Lower leg skin (tissue), 4 donors: Measurements from ENCODE around the gene GAB1. TPM values are rescaled to one million over a fixed set of nuclear protein-coding genes. Genes with fewer than 3 reads are reported as not detected.

Experiments
- DNase-seq, 2 donors: peaks; one replicate each; pipeline ENCODE4 v3.0.0-alpha.2; 2019; ENCODE audit warnings: low spot score in 2 of 2
- H3K4me3 ChIP-seq: fragments of 200-600 bp; sonication (generic); 2 replicates; pipeline ENCODE4 v1.5.1; 2017; ENCODE audit warnings: mild to moderate bottlenecking, low read depth; ENCODE audit not compliant: poor library complexity, severe bottlenecking
- CTCF ChIP-seq, 3 donors: fragments of 450-650 bp; IDR thresholded peaks; one replicate each; pipeline ENCODE4 v1.5.1; 2016; ENCODE audit warnings: antibody characterized with exemption in 3 of 3, mild to moderate bottlenecking in 3 of 3, moderate library complexity in 2 of 3
- POLR2A ChIP-seq, 2 donors: fragments of 450-650 bp; IDR thresholded peaks; one replicate each; pipeline ENCODE4 v1.6.1; 2016 to 2017; ENCODE audit warnings: antibody characterized with exemption in 2 of 2, mild to moderate bottlenecking in 1 of 2, moderate library complexity in 1 of 2
- WGBS, 2 donors: methylation state at CpG; one replicate each; pipeline ENCODE4 v1.1.5; 2018; 5-methylcytosine and 5-hydroxymethylcytosine counted together
- intact Hi-C: fragments of 100-400 bp; cut with DNase I; formaldehyde crosslinking; loops from one replicate; pipeline ENCODE4 v1.15.0; 2023; ENCODE audit warnings: low total_unique reads
- total RNA-seq, 4 donors: library from RNA; depleted of rRNA; stranded (reverse); fragments of >200 nt; gene quantifications; one replicate each; pipeline ENCODE4 v1.1.0, GENCODE V29; 2016

GAB1 gene
- total RNA-seq, 4 donors from 2014 or later: 25.7 to 42.9 (median 37.3) TPM

- no peak overlapping the region for H3K4me3 ChIP-seq
- 69 to 71% methylated on average over 3 of the region's 3 CpGs for WGBS, 2 donors
- intact Hi-C loops: no loop called here
- no peak for DNase-seq
- no peak for TF ChIP-seq CTCF (IDR thresholded peaks at IDR 0.05)
- TF ChIP-seq POLR2A (IDR thresholded peaks at IDR 0.05): no peak
Observed at GRCh38 chr4:143405075-143405730, 68.5 kb downstream of the GAB1 start.

GRCh38 chr4:143406523-143406922, 69.8 kb downstream of the GAB1 start:
- WGBS, 2 donors: 20 to 30% methylated on average over 3 of the region's 3 CpGs
- TF ChIP-seq POLR2A (IDR thresholded peaks at IDR 0.05) (no peak), CTCF (IDR thresholded peaks at IDR 0.05) (no peak)
- DNase-seq: peak in 1 of 2 donors; percentile 68
- intact Hi-C loops: no loop called here
- H3K4me3 ChIP-seq: no peak overlapping the region

GRCh38 chr4:143407474-143407873, 70.8 kb downstream of the GAB1 start:
- 58 to 59% methylated on average over 3 of the region's 3 CpGs for WGBS, 2 donors
- intact Hi-C loops: no loop called here
- no peak for TF ChIP-seq CTCF (IDR thresholded peaks at IDR 0.05)
- TF ChIP-seq POLR2A (IDR thresholded peaks at IDR 0.05): no peak
- DNase-seq: no peak
- H3K4me3 ChIP-seq: no peak overlapping the region

- no peak overlapping the region for H3K4me3 ChIP-seq
- no peak for TF ChIP-seq CTCF (IDR thresholded peaks at IDR 0.05)
- WGBS, 2 donors: 76 to 80% methylated on average over 2 of the region's 2 CpGs
- no peak for DNase-seq
- intact Hi-C loops: no loop called here
Observed at GRCh38 chr4:143407888-143408287, 71.2 kb downstream of the GAB1 start.

- no peak for DNase-seq
- intact Hi-C loops: no loop called here
- WGBS, 2 donors: 84 to 85% methylated on average over 3 of the region's 3 CpGs
- TF ChIP-seq POLR2A (IDR thresholded peaks at IDR 0.05) (no peak), CTCF (IDR thresholded peaks at IDR 0.05) (no peak)
- no peak overlapping the region for H3K4me3 ChIP-seq
Observed at GRCh38 chr4:143410015-143410414, 73.3 kb downstream of the GAB1 start.
